ENCODE results near the gene TMEM141.

DNA sequence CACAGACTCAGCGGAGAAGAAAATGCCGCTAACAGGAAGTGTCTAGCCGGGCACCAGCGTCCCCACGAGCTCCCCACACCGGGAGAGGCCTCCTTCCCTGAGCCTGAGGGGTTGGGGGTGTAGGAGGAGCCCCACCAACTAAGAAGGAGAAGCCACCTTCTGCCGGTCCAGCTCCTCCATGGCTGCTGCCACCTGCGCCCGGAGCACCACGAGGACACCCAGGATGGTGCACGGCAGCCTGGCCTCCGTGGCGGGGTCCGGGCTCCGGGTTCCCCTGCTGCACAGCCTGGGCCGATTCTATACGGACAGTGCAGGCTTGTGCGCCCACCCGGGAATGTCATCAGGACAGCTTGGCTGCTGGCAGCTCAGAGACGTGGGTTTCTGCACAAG, 33.4 kb upstream of the TMEM141 start:
- TF ChIP-seq POLR2AphosphoS5 (IDR thresholded peaks at IDR 0.05) (no peak), POLR2A (IDR thresholded peaks at IDR 0.05) (no peak)

Data from suprapubic skin (tissue), 4 donors.